HS-5 (cell line): ENCODE measurements around the gene TIMM17A.
A peak's percentile ranks its signal among the peaks of the same experiment; 100 is the strongest.

Experiments
- DNase-seq: peaks from one replicate; pipeline ENCODE4 v3.0.0-alpha.2; 2012; ENCODE audit warnings: low read depth

TIMM17A gene

GRCh38 chr1:201983380-201983805 lies 28.1 kb downstream of the TIMM17A start:
- no peak for DNase-seq

- DNase-seq, result no peak
Measured at GRCh38 chr1:201984446-201984845, 29.1 kb downstream of the TIMM17A start.

- no peak for DNase-seq
Measured at GRCh38 chr1:201985355-201985754, 30.1 kb downstream of the TIMM17A start.

GRCh38 chr1:201988601-201989000 lies 33.3 kb downstream of the TIMM17A start:
- no peak for DNase-seq

GRCh38 chr1:201989354-201990128 lies 34.2 kb downstream of the TIMM17A start:
- DNase-seq, result no peak

- no peak for DNase-seq
Measured at GRCh38 chr1:201990427-201990826, 35.1 kb downstream of the TIMM17A start.

GRCh38 chr1:201999625-202000238 lies 44.4 kb downstream of the TIMM17A start:
- DNase-seq, result no peak

GRCh38 chr1:202002507-202002906 lies 47.2 kb downstream of the TIMM17A start:
- no peak for DNase-seq

GRCh38 chr1:202004711-202005110 lies 49.4 kb downstream of the TIMM17A start:
- DNase-seq, result no peak

- DNase-seq, result no peak
Measured at GRCh38 chr1:202005958-202006357, 50.7 kb downstream of the TIMM17A start.

GRCh38 chr1:202007304-202007703 lies 52.0 kb downstream of the TIMM17A start:
- DNase-seq, result no peak

- no peak for DNase-seq
Measured at GRCh38 chr1:202007805-202008489, 52.6 kb downstream of the TIMM17A start.

GRCh38 chr1:202009326-202010179 lies 54.2 kb downstream of the TIMM17A start:
- DNase-seq, result peak; percentile 42

- DNase-seq, result no peak
Measured at GRCh38 chr1:202010180-202011015, 55.1 kb downstream of the TIMM17A start, which contains the start of gene ELF3. ELF3 (plus strand) TSS chr1:202010587; CDS start chr1:202011137, 550 bp downstream.

GRCh38 chr1:202011994-202012393 lies 56.7 kb downstream of the TIMM17A start:
- DNase-seq, result no peak

GRCh38 chr1:202012544-202013478 lies 57.5 kb downstream of the TIMM17A start:
- no peak for DNase-seq

- DNase-seq, result no peak
Measured at GRCh38 chr1:202013603-202014002, 58.3 kb downstream of the TIMM17A start.

GRCh38 chr1:202014060-202014459 lies 58.8 kb downstream of the TIMM17A start:
- DNase-seq, result no peak

GRCh38 chr1:202014915-202015661 lies 59.8 kb downstream of the TIMM17A start:
- no peak for DNase-seq
